HepG2 (cell line): Measurements from ENCODE around the gene UCP2. TPM values are rescaled to one million over a fixed set of nuclear protein-coding genes. Genes with fewer than 3 reads are reported as not detected.

Experiments
- ATAC-seq: fragments of 200-7000 bp; cut with Tn5 transposase; 3 replicates; pipeline ENCODE4 v1.9.1; 2020; ENCODE audit warnings: mild to moderate bottlenecking, moderate library complexity
- BruUV-seq: library from RNA; stranded (reverse); fragments of 400-500 nt; replicated peaks from 2 replicates; lab custom pipeline; 2021; lab: Mats Ljungman, UMichigan
- CTCF ChIA-PET: fragments of 300-600 bp; formaldehyde crosslinking; extraction: SDS; loops from one replicate; lab custom pipeline; 2021; ENCODE audit warnings: low total read pairs, inconsistent platforms, low intra/inter-chr PET ratio; lab: Yijun Ruan, JAX
- POLR2A ChIA-PET: fragments of 350-600 bp; sonication (Branson Sonifier 250); formaldehyde crosslinking; loops from one replicate; lab custom pipeline; 2020; ENCODE audit warnings: antibody characterized with exemption, inconsistent platforms; lab: Yijun Ruan, JAX
- DNase-seq: peaks from one replicate; pipeline ENCODE4 v3.0.0-alpha.2; 2015; ENCODE audit warnings: low spot score
- FAIRE-seq: peaks from 3 replicates; lab custom pipeline; 2011; peaks lifted over from hg19 to GRCh38; lab: Jason Lieb, UNC
- H2AFZ ChIP-seq: one replicate; pipeline ENCODE4 v1.6.1; 2011; ENCODE audit warnings: low read length, inconsistent platforms
- H3K27ac ChIP-seq: fragments of 300-600 bp; 3 replicates; pipeline ENCODE4 v1.8.0; 2011; ENCODE audit warnings: mixed run types, mild to moderate bottlenecking, mixed read lengths, low read length, inconsistent platforms; ENCODE audit not compliant: insufficient read depth; ENCODE audit errors: extremely low read length
- H3K27me3 ChIP-seq, 2 experiments: fragments of 200-600 bp in 1 of 2; 2 replicates in 1 of 2; 3 replicates in 1 of 2; pipeline versions ENCODE4 v1.6.0 to v1.8.0; 2011; ENCODE audit warnings: low read length in 2 of 2, mild to moderate bottlenecking in 2 of 2, moderate library complexity in 2 of 2, inconsistent platforms in 1 of 2; ENCODE audit not compliant: insufficient read depth in 2 of 2, control insufficient read depth in 1 of 2
- H3K36me3 ChIP-seq, 2 experiments: fragments of 200-600 bp in 1 of 2; replicated peaks in 1 of 2; 2 replicates in 1 of 2; 3 replicates in 1 of 2; pipeline versions ENCODE4 v1.5.1 to v1.8.0; 2011; ENCODE audit warnings: low read length in 2 of 2, inconsistent platforms in 1 of 2; ENCODE audit not compliant: insufficient read depth in 2 of 2, control insufficient read depth in 1 of 2
- H3K4me1 ChIP-seq: 2 replicates; pipeline ENCODE4 v1.5.1; 2012; ENCODE audit warnings: low read length, inconsistent platforms; ENCODE audit not compliant: insufficient read depth
- H3K4me2 ChIP-seq: 2 replicates; pipeline ENCODE4 v1.6.0; 2011; ENCODE audit warnings: low read depth, low read length, inconsistent platforms
- H3K4me3 ChIP-seq, 3 experiments: fragments of 200-600 bp in 1 of 3; sonication (generic), shearing (Covaris generic) in 1 of 3; replicated peaks in 1 of 3; 2 replicates each; pipeline ENCODE4 v1.5.1; 2011 to 2016; ENCODE audit warnings: low read length in 3 of 3, inconsistent platforms in 2 of 3, low read depth in 2 of 3, mild to moderate bottlenecking in 2 of 3, control low read depth in 1 of 3, mixed read lengths in 1 of 3; ENCODE audit not compliant: insufficient read depth in 1 of 3
- H3K79me2 ChIP-seq: one replicate; pipeline ENCODE4 v1.6.1; 2011; ENCODE audit warnings: low read length, inconsistent platforms; ENCODE audit not compliant: insufficient read depth
- H3K9ac ChIP-seq: 2 replicates; pipeline ENCODE4 v1.6.0; 2011; ENCODE audit warnings: mild to moderate bottlenecking, low read depth, low read length, inconsistent platforms; ENCODE audit not compliant: insufficient read depth
- H3K9me3 ChIP-seq: 2 replicates; pipeline ENCODE4 v1.5.1; 2012; ENCODE audit warnings: mild to moderate bottlenecking, low read length
- H4K20me1 ChIP-seq: 2 replicates; pipeline ENCODE4 v1.6.0; 2011; ENCODE audit warnings: inconsistent platforms, mild to moderate bottlenecking, low read length, moderate library complexity; ENCODE audit not compliant: insufficient read depth
- CBFB ChIP-seq: sonication (generic); formaldehyde crosslinking; IDR thresholded peaks from 2 replicates; pipeline ENCODE4 v1.4.0; 2020; ENCODE audit warnings: missing genetic modification reagents
- CHD4 ChIP-seq: fragments of 200-600 bp; sonication (generic); IDR thresholded peaks from 2 replicates; pipeline ENCODE4 v1.7.0; 2017; ENCODE audit warnings: mild to moderate bottlenecking, low read length, borderline replicate concordance
- ELF3 ChIP-seq: IDR thresholded peaks from 2 replicates; pipeline ENCODE4 v1.6.1; 2016; ENCODE audit warnings: missing genetic modification reagents, missing compliant biosample characterization
- HMGA1 ChIP-seq: sonication (generic); formaldehyde crosslinking; conservative IDR thresholded peaks from 2 replicates; pipeline ENCODE4 v1.4.0; 2020; ENCODE audit warnings: missing genetic modification reagents
- JARID2 ChIP-seq: sonication (generic); formaldehyde crosslinking; IDR thresholded peaks from 2 replicates; pipeline ENCODE4 v1.8.1; 2023; ENCODE audit warnings: missing genetic modification reagents, inconsistent platforms; ENCODE audit not compliant: insufficient replicate concordance
- RARA ChIP-seq: IDR thresholded peaks from 2 replicates; pipeline ENCODE4 v1.6.1; 2016; ENCODE audit warnings: missing genetic modification reagents, missing compliant biosample characterization
- SCMH1 ChIP-seq: sonication (generic); formaldehyde crosslinking; IDR thresholded peaks from 2 replicates; pipeline ENCODE4 v1.9.0; 2021; ENCODE audit warnings: missing genetic modification reagents, mild to moderate bottlenecking, borderline replicate concordance
- TAF15 ChIP-seq: fragments of 200-400 bp; formaldehyde crosslinking; IDR thresholded peaks from one replicate; pipeline ENCODE4 v1.6.1; 2018; ENCODE audit warnings: mild to moderate bottlenecking, low read depth, low read length; ENCODE audit not compliant: poor library complexity, severe bottlenecking
- TBP ChIP-seq: sonication (generic); formaldehyde crosslinking; IDR thresholded peaks from 2 replicates; pipeline ENCODE4 v1.5.0; 2020; ENCODE audit warnings: missing genetic modification reagents
- ZNF205 ChIP-seq: IDR thresholded peaks from 2 replicates; pipeline ENCODE4 v1.6.1; 2018; ENCODE audit warnings: missing biosample characterization, missing genetic modification reagents
- ZNF333 ChIP-seq: sonication (generic); formaldehyde crosslinking; IDR thresholded peaks from 2 replicates; pipeline ENCODE4 v1.4.0; 2020; ENCODE audit warnings: mild to moderate bottlenecking, missing genetic modification reagents, borderline replicate concordance
- ZNF557 ChIP-seq: sonication (generic); formaldehyde crosslinking; IDR thresholded peaks from 2 replicates; pipeline ENCODE4 v1.4.0; 2020; ENCODE audit warnings: missing genetic modification reagents
- WGBS: methylation state at CpG from one replicate; pipeline ENCODE4 v1.1.6; 2017; ENCODE audit warnings: low lambda C conversion rate; 5-methylcytosine and 5-hydroxymethylcytosine counted together
- in situ Hi-C: cut with HindIII; loops from 2 replicates; pipeline ENCODE4 v1.10.0; 2017; ENCODE audit warnings: low pct_unique_long_range_greater_than_20kb; ENCODE audit not compliant: extremely low pct_ligation_motif_present
- intact Hi-C: fragments of 100-400 bp; cut with micrococcal nuclease; formaldehyde crosslinking; loops from one replicate; pipeline ENCODE4 v1.10.0; 2022; ENCODE audit not compliant: unreplicated experiment
- polyA plus RNA-seq, 8 experiments: library from polyadenylated mRNA; depleted of rRNA in 3 of 8; stranded (reverse) in 7 of 8; unstranded in 1 of 8; fragments of >200 nt; fragmentation: Illumina TruSeq in 4 of 8; extraction: Trizol in 4 of 8; gene quantifications; 2 replicates each; pipeline versions ENCODE4 v1.2.1 to v1.2.3, GENCODE V29; 2011 to 2016; ENCODE audit warnings: low read depth in 4 of 8, missing spikeins in 1 of 8, mixed read lengths in 1 of 8; ENCODE audit not compliant: insufficient read depth in 1 of 8
- total RNA-seq, 5 experiments: library from RNA; depleted of rRNA; stranded (reverse); fragments of >200 nt; fragmentation: Illumina TruSeq; extraction: Trizol; gene quantifications; 2 replicates each; pipeline ENCODE4 v1.2.3, GENCODE V29; 2016; ENCODE audit warnings: low read depth in 1 of 5
- TF ChIP-seq, protein P1 (sequence below): sonication (generic); formaldehyde crosslinking; IDR thresholded peaks from 2 replicates; pipeline ENCODE4 v1.4.0; 2020; ENCODE audit warnings: missing genetic modification reagents, mild to moderate bottlenecking, borderline replicate concordance
- TF ChIP-seq, protein P2 (sequence below): sonication (generic); formaldehyde crosslinking; IDR thresholded peaks from 2 replicates; pipeline ENCODE4 v1.4.0; 2020; ENCODE audit warnings: mild to moderate bottlenecking, missing genetic modification reagents

Gene UCP2
- total and polyA plus RNA-seq, 2 of the 13 experiments (the other 11 are each of a cell fraction or from before 2014, with no cell fraction given), result 2.7 to 3.2 TPM

DNA sequence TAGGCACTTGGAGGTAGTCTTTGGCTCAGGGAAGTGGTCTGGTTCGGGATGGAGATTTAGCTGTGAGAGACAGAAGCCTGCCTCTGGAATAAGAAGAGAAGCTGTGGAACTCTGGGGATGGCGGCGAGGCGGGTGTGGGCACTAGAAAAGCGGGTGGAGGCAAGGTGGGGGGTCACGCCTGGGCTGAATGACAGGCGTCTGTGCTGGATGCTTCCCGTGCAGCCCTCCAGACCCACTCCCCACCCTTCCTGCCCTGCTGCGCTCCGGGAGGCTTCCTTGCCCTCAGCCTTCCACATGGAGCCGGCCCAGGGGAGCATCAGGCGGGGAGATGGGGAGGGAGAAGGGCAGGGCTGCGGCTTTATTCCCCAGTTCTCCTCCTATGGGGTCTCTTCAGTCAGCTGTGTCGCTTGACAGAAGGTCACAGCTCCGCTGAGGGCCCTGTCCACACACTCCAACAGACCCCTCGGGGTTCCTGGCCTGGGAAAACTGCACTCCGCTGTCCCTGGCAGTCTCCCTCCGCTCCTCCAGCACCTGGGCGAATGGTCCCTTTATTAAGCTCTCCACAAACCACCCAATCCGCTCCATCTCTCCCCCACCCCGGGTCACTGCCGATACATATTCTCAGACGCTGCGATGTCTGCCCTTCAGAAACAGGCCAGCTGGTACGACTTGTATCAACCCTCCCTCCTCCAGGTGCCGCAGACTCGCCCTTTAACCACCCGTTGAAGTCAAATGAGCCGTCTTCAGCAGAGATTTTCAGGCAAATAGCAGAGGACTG lies 25.6 kb downstream of the UCP2 start:
- H3K27me3 ChIP-seq, result no peaks in the 10 kb centered on the region; a peak in 1 of 5 replicates
- FAIRE-seq (no peak), DNase-seq (no peak), ATAC-seq (no peak)
- no peak overlapping the region for H3K4me3 ChIP-seq
- BruUV-seq, result no TSS peak
- no peaks in the 10 kb centered on the region for H3K9me3 ChIP-seq
- 90% methylated on average over 27 of the region's 29 CpGs for WGBS
- H3K36me3 ChIP-seq, result no peaks in the 10 kb centered on the region
- H3K4me1 ChIP-seq, result peaks cover 38% of the 10 kb centered on the region
- peaks cover 7% of the 10 kb centered on the region for H3K79me2 ChIP-seq
- no peak overlapping the region for H2AFZ ChIP-seq
- no peak overlapping the region for H3K4me2 ChIP-seq
- TF ChIP-seq JARID2 (CRISPR knock-in tag) (no peak), CBFB (CRISPR knock-in tag) (no peak), ZNF333 (CRISPR knock-in tag) (no peak), CHD4 (no peak), ZNF557 (CRISPR knock-in tag) (no peak), SCMH1 (CRISPR knock-in tag) (no peak), RARA (CRISPR knock-in tag) (no peak), ZNF205 (CRISPR knock-in tag) (no peak), HMGA1 (CRISPR knock-in tag) (no peak), TAF15 (no peak), TBP (CRISPR knock-in tag) (no peak), ELF3 (CRISPR knock-in tag) (no peak)
- TF ChIP-seq, protein P1, sequence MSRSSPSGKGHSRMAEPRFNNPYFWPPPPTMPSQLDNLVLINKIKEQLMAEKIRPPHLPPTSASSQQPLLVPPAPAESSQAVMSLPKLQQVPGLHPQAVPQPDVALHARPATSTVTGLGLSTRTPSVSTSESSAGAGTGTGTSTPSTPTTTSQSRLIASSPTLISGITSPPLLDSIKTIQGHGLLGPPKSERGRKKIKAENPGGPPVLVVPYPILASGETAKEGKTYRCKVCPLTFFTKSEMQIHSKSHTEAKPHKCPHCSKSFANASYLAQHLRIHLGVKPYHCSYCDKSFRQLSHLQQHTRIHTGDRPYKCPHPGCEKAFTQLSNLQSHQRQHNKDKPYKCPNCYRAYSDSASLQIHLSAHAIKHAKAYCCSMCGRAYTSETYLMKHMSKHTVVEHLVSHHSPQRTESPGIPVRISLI (CRISPR knock-in tag), result no peak
- TF ChIP-seq, protein P2, sequence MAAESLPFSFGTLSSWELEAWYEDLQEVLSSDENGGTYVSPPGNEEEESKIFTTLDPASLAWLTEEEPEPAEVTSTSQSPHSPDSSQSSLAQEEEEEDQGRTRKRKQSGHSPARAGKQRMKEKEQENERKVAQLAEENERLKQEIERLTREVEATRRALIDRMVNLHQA (CRISPR knock-in tag), result no peak
- in situ Hi-C loops (loop anchor here (25.0 kb wide), 1 partner anchor 205 kb away; the partner anchor contains the start of genes C2CD3 and PPME1), intact Hi-C loops (no loop called here)
- no peak overlapping the region for H3K9ac ChIP-seq
- CTCF ChIA-PET, result no interaction called here
- H4K20me1 ChIP-seq, result no peaks in the 10 kb centered on the region
- POLR2A ChIA-PET, result no interaction called here
- H3K27ac ChIP-seq, result no peak overlapping the region
